IMR-90 (cell line): ENCODE measurements around the gene DIP2C. TPM values are rescaled to one million over a fixed set of nuclear protein-coding genes. Genes with fewer than 3 reads are reported as not detected.

ENCODE experiments used
- ATAC-seq: fragments of 200-7000 bp; cut with Tn5 transposase; 2 replicates; pipeline ENCODE4 v1.9.1; 2020; ENCODE audit warnings: low read depth, mild to moderate bottlenecking, moderate library complexity
- BruUV-seq: library from RNA; stranded (reverse); fragments of 400-500 nt; replicated peaks from 2 replicates; lab custom pipeline; 2021; lab: Mats Ljungman, UMichigan
- CTCF ChIA-PET: fragments of 300-600 bp; formaldehyde crosslinking; extraction: SDS; loops from one replicate; lab custom pipeline; 2021; ENCODE audit warnings: antibody characterized with exemption; lab: Yijun Ruan, JAX
- POLR2A ChIA-PET: fragments of 300-600 bp; sonication (Branson Sonifier 250); formaldehyde crosslinking; loops from one replicate; lab custom pipeline; 2022; ENCODE audit warnings: antibody characterized with exemption; ENCODE audit not compliant: unreplicated experiment; lab: Charles Lee
- DNase-seq: peaks from one replicate; pipeline ENCODE4 v3.0.0; 2013
- H2AFZ ChIP-seq: replicated peaks from 2 replicates; pipeline ENCODE3; 2013; ENCODE audit warnings: low read length, mild to moderate bottlenecking; ENCODE audit not compliant: poor library complexity
- H2AK5ac ChIP-seq: 2 replicates; pipeline ENCODE4 v1.6.1; 2013; ENCODE audit warnings: low read depth, low read length, inconsistent platforms
- H2AK9ac ChIP-seq: replicated peaks from 2 replicates; pipeline ENCODE3; 2013; ENCODE audit warnings: mild to moderate bottlenecking, low read depth, low read length, moderate library complexity; ENCODE audit not compliant: poor library complexity
- H2BK120ac ChIP-seq: 2 replicates; pipeline ENCODE4 v1.6.1; 2013; ENCODE audit warnings: low read depth, low read length, inconsistent platforms
- H2BK15ac ChIP-seq: 3 replicates; pipeline ENCODE4 v1.6.1; 2013; ENCODE audit warnings: low read depth, low read length, inconsistent platforms
- H2BK20ac ChIP-seq: 2 replicates; pipeline ENCODE4 v1.6.1; 2013; ENCODE audit warnings: low read depth, mild to moderate bottlenecking, inconsistent platforms, low read length, moderate library complexity
- H2BK5ac ChIP-seq: 2 replicates; pipeline ENCODE4 v1.6.1; 2013; ENCODE audit warnings: mild to moderate bottlenecking, low read depth, low read length, inconsistent platforms; ENCODE audit not compliant: poor library complexity, severe bottlenecking
- H3K14ac ChIP-seq: replicated peaks from 2 replicates; pipeline ENCODE4 v1.6.1; 2013; ENCODE audit warnings: low read depth, low read length, inconsistent platforms
- H3K18ac ChIP-seq: 2 replicates; pipeline ENCODE4 v1.6.1; 2013; ENCODE audit warnings: low read depth, low read length, control low read depth
- H3K23ac ChIP-seq: 2 replicates; pipeline ENCODE4 v1.6.1; 2013; ENCODE audit warnings: low read depth, low read length, inconsistent platforms
- H3K27ac ChIP-seq: 2 replicates; pipeline ENCODE4 v1.5.1; 2013; ENCODE audit warnings: mild to moderate bottlenecking, control low read depth, low read length; ENCODE audit not compliant: insufficient read depth
- H3K27me3 ChIP-seq: 2 replicates; pipeline ENCODE4 v1.6.1; 2013; ENCODE audit warnings: low read length; ENCODE audit not compliant: control insufficient read depth, insufficient read depth
- H3K36me3 ChIP-seq: 2 replicates; pipeline ENCODE4 v1.6.1; 2013; ENCODE audit warnings: low read length, mixed read lengths; ENCODE audit not compliant: control insufficient read depth, insufficient read depth
- H3K4ac ChIP-seq: 2 replicates; pipeline ENCODE4 v1.6.1; 2013; ENCODE audit warnings: low read depth, low read length, inconsistent platforms
- H3K4me1 ChIP-seq: 2 replicates; pipeline ENCODE4 v1.6.1; 2013; ENCODE audit warnings: low read length, mixed read lengths; ENCODE audit not compliant: control insufficient read depth, insufficient read depth
- H3K4me2 ChIP-seq: 2 replicates; pipeline ENCODE4 v1.6.1; 2013; ENCODE audit warnings: low read depth, mild to moderate bottlenecking, control low read depth, low read length, moderate library complexity
- H3K4me3 ChIP-seq: 2 replicates; pipeline ENCODE4 v1.5.1; 2013; ENCODE audit warnings: low read depth, mild to moderate bottlenecking, control low read depth, low read length, moderate library complexity; ENCODE audit not compliant: insufficient read depth
- H3K56ac ChIP-seq: 2 replicates; pipeline ENCODE4 v1.6.1; 2013; ENCODE audit warnings: low read length, inconsistent platforms; ENCODE audit not compliant: insufficient read depth; ENCODE audit errors: extremely low read depth
- H3K79me1 ChIP-seq, 2 experiments: 2 replicates each; pipeline ENCODE4 v1.6.1; 2013; ENCODE audit warnings: low read length in 2 of 2, inconsistent platforms in 1 of 2, low read depth in 1 of 2
- H3K9ac ChIP-seq: 2 replicates; pipeline ENCODE4 v1.6.1; 2013; ENCODE audit warnings: low read depth, low read length, control low read depth
- H3K9me1 ChIP-seq: 2 replicates; pipeline ENCODE4 v1.6.1; 2013; ENCODE audit warnings: low read length, inconsistent platforms; ENCODE audit not compliant: insufficient read depth
- H3K9me3 ChIP-seq: 2 replicates; pipeline ENCODE4 v1.6.1; 2013; ENCODE audit warnings: low read length; ENCODE audit not compliant: control insufficient read depth, insufficient read depth
- H4K20me1 ChIP-seq: 2 replicates; pipeline ENCODE4 v1.6.1; 2013; ENCODE audit warnings: low read length, inconsistent platforms; ENCODE audit not compliant: insufficient read depth
- H4K5ac ChIP-seq: 2 replicates; pipeline ENCODE4 v1.6.1; 2013; ENCODE audit warnings: mild to moderate bottlenecking, low read depth, low read length, control low read depth
- H4K8ac ChIP-seq, 2 experiments: 2 replicates each; pipeline ENCODE4 v1.6.1; 2013; ENCODE audit warnings: low read depth in 2 of 2, low read length in 2 of 2, control low read depth in 1 of 2, inconsistent platforms in 1 of 2
- H4K91ac ChIP-seq: 2 replicates; pipeline ENCODE4 v1.6.1; 2013; ENCODE audit warnings: low read depth, low read length, inconsistent platforms; ENCODE audit not compliant: insufficient read depth
- BHLHE40 ChIP-seq: fragments of 150-350 bp; IDR thresholded peaks from 2 replicates; pipeline ENCODE4 v1.6.1; 2016; ENCODE audit warnings: mild to moderate bottlenecking, low read depth, low read length
- CEBPB ChIP-seq: IDR thresholded peaks from 2 replicates; pipeline ENCODE4 v1.6.1; 2012; ENCODE audit warnings: low read depth, low read length, improper control_type of control experiment
- CHD1 ChIP-seq: IDR thresholded peaks from 2 replicates; pipeline ENCODE4 v1.6.1; 2012; ENCODE audit warnings: low read depth, low read length, improper control_type of control experiment
- CTCF ChIP-seq: conservative IDR thresholded peaks from 2 replicates; pipeline ENCODE4 v1.5.1; 2012; ENCODE audit warnings: mild to moderate bottlenecking, low read depth, low read length, improper control_type of control experiment
- ELK1 ChIP-seq: fragments of 150-350 bp; IDR thresholded peaks from 2 replicates; pipeline ENCODE4 v1.6.1; 2016; ENCODE audit warnings: low read depth, mild to moderate bottlenecking, low read length, moderate library complexity, borderline replicate concordance
- FOS ChIP-seq: fragments of 150-350 bp; IDR thresholded peaks from 2 replicates; pipeline ENCODE4 v1.6.1; 2016; ENCODE audit warnings: low read depth, low read length
- MAFK ChIP-seq: IDR thresholded peaks from 2 replicates; pipeline ENCODE4 v1.6.1; 2012; ENCODE audit warnings: low read depth, low read length, improper control_type of control experiment
- RCOR1 ChIP-seq: IDR thresholded peaks from 2 replicates; pipeline ENCODE4 v1.6.1; 2012; ENCODE audit warnings: mild to moderate bottlenecking, low read length, improper control_type of control experiment; ENCODE audit not compliant: insufficient replicate concordance
- WGBS, 2 experiments: methylation state at CpG; one replicate each; pipeline versions ENCODE4 v1.1.5 to v1.1.7; 2013; ENCODE audit warnings: missing lambda C conversion rate in 2 of 2; ENCODE audit not compliant: insufficient read length in 1 of 2; ENCODE audit errors: extremely low coverage in 2 of 2; 5-methylcytosine and 5-hydroxymethylcytosine counted together
- dilution Hi-C: fragments of 300-500 bp; cut with HindIII; formaldehyde crosslinking; loops from one replicate; pipeline ENCODE4 v1.14.3; 2018; ENCODE audit warnings: low sequenced_read_pairs; ENCODE audit not compliant: unreplicated experiment
- in situ Hi-C: fragments of 300-500 bp; cut with MboI; formaldehyde crosslinking; loops from 3 replicates; pipeline ENCODE4 v1.14.3; 2019; ENCODE audit warnings: low sequenced_read_pairs, inconsistent platforms, mixed read lengths
- intact Hi-C: fragments of 100-400 bp; cut with micrococcal nuclease; formaldehyde crosslinking; loops from 2 replicates; pipeline ENCODE4 v1.10.0; 2022
- polyA plus RNA-seq, 3 experiments: library from polyadenylated mRNA; depleted of rRNA; stranded (reverse); fragments of >200 nt; gene quantifications; 2 replicates each; pipeline ENCODE4 v1.2.3, GENCODE V29; 2012; ENCODE audit warnings: low replicate concordance in 1 of 3
- total RNA-seq: library from RNA; depleted of rRNA; stranded (reverse); fragments of >200 nt; gene quantifications from 2 replicates; pipeline ENCODE4 v1.2.3, GENCODE V29; 2012

Gene DIP2C
- total and polyA plus RNA-seq, 2 of the 4 experiments (the other 2 are of a cell fraction), result 8.6 to 17.3 TPM

GRCh38 chr10:366186-366585 lies 323.3 kb downstream of the DIP2C start:
- Histone ChIP-seq H3K4ac (no peak overlapping the region), H2AK9ac (no peak overlapping the region), H3K79me1 (peaks cover 12 to 27% of the 10 kb centered on the region in 2 experiments; a peak in 3 of 4 replicates), H3K23ac (no peak overlapping the region), H3K9me3 (no peaks in the 10 kb centered on the region), H2BK20ac (no peak overlapping the region), H4K91ac (no peak overlapping the region), H3K4me1 (peaks cover 17% of the 10 kb centered on the region), H4K20me1 (peaks cover 4% of the 10 kb centered on the region), H3K27me3 (no peaks in the 10 kb centered on the region), H3K27ac (no peak overlapping the region), H3K4me3 (no peak overlapping the region), H2AK5ac (no peak overlapping the region), H3K14ac (no peak overlapping the region), H2AFZ (no peak overlapping the region), H2BK120ac (no peak overlapping the region), H4K5ac (no peak overlapping the region), H3K56ac (no peak overlapping the region), H3K4me2 (no peak overlapping the region), H3K9ac (no peak overlapping the region), H2BK15ac (no peak overlapping the region), H3K9me1 (peaks cover 17% of the 10 kb centered on the region), H3K36me3 (peaks cover 56% of the 10 kb centered on the region), H4K8ac (no peak overlapping the region), H2BK5ac (no peak overlapping the region), H3K18ac (no peak overlapping the region)
- CTCF ChIA-PET, result no interaction called here
- intact Hi-C loops, result no loop called here
- in situ Hi-C loops, result no loop called here
- 90% methylated on average over 4 of the region's 12 CpGs; no CpG with 5 or more reads in 1 of the 2 experiments for WGBS, 2 experiments
- ATAC-seq (no peak), DNase-seq (no peak)
- dilution Hi-C loops, result no loop called here
- BruUV-seq, result no TSS peak
- TF ChIP-seq MAFK, result no peak
- no peak for TF ChIP-seq ELK1
- no peak for TF ChIP-seq RCOR1
- TF ChIP-seq CTCF, result no peak
- TF ChIP-seq CHD1, result no peak
- no peak for TF ChIP-seq FOS
- TF ChIP-seq BHLHE40, result no peak
- no peak for TF ChIP-seq CEBPB
- POLR2A ChIA-PET, result no interaction called here
